ENCODE data around the gene NCKAP1.
"Not testable (repeated sequence)": the region's sequence is repeated elsewhere in the genome, so short reads cannot be mapped to it uniquely, and the experiment has no call there.

NCKAP1 gene

DNA sequence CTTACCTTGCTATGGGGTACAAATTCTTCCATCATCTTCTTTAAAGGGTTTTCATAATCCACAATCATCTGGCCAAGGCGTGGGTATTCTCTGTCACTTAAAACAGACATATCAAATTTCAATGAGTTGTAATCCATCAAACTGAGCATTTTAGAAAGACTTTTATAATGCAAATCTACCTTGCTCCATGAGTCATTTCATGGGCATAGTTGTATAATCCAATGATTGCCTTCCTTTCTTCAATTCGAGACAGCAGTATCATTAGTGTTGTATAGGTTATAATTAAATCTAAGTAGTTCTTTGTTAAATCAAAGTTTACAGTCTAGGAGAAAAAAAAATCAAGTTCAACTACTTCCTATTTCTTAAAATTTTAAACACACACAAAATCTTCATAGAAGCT, 36.3 kb downstream of the NCKAP1 start:
- no peak for DNase-seq

DNA sequence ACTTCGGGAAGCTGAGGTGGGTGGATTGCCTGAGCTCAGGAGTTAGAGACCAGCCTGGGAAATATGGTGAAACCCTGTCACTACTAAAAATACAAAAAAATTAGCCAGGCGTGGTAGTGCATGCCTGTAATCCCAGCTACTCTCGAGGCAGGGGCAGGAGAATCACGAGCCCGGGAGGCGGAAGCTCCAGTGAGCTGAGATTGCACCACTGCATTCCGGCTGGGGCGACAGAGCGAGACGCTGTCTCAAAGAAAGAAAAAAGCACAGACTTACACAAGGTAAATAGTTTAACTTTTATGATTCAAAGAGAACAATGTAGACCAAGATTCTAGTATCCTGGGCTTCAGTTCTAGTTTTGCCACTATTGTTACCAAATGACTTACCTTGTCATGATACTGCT, 37.4 kb downstream of the NCKAP1 start:
- no peak for DNase-seq

DNA sequence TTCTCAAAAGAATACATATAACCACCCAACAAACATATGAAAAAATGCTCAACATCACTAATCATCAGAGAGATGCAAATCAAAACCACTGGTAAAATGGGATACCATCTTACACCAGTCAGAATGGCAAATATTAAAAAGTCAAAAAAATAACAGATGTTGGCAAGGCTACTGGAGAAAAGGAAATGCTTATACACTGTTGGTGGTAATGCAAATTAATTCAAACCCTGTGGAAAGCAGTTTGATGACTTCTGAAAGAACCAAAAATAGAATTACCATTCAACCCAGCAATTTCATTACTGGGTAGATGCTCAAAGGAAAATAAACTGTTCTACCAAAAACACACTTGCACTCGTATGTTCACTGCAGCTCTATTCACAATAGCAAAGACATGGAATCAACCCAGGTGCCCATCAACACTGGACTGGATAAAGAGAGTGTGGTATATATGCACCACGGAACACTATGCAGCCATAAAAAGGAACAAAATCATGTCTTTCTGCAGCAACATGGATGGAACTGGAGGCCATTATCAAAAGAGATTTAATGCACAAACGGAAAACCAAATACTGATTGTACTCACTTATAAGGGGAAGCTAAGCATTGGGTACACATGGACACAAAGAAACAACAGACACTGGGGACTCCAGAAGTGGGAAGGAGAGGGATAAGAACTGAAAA, 38.8 kb downstream of the NCKAP1 start:
- no peak for DNase-seq

DNA sequence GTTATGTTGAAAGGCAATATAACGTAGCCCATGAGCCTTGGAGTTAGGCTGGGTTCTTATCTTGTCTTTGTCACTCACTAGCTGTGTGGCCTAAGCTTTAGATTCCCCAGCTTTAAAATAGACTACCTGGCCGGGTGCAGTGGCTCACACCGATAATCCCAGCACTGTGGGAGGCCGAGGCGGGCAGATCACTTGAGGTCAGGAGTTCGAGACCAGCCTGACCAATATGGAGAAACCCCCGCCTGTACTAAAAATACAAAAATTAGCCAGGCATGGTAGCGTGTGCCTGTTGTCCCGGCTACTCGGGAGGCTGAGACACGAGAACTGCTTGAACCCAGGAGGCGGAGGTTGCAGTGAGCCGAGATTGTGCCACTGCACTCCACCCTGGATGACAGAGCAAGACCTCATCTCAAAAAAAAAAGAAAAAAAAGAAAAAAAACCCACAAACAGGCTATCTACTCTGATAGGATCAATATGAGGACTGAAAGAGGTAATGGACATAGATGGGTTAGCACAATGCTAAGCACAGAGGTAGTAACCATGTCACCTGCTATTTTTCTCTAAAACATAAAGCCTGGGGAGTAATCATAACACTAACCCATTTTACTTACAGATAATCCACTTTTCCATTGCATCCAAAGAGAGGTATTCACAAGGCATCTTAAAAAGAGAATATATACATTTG, 43.9 kb downstream of the NCKAP1 start:
- no peak for DNase-seq

DNA sequence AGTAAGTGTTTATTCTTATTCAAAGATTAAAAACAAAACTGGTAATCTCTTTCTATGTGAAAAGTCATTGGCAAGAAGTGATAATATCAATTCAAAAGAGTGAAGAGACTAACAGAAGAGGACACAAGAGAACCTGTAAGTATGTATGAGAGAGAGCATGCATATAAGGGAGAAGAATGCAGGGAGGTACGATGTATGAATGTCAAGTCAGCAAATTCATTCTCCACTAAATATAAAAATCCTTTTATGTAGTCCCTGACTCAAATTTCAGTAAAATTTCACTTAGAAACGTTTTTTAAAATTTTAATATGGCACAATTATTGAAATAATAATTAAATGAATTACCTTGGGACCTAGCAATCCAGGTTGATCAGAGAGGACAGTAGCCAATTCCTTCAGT, 55.3 kb downstream of the NCKAP1 start:
- no peak for DNase-seq

DNA sequence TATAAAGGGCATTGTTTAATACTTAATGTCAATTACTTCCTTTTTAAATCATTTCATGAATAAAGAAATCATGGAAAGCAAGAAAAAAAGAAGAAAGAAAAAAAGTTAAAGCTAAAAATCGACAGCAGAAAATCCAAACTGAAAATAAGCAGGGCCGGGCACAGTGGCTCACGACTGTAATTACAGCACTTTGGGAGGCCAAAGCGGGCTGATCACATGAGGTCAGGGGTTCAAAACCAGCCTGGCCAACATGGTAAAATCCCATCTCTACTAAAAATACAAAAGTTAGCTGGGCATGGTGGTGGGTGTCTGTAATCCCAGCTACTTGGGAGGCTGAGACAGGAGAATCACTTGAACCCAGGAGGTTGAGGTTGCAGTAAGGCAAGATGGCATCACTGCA, 56.8 kb downstream of the NCKAP1 start:
- not testable (repeated sequence) for DNase-seq

DNA sequence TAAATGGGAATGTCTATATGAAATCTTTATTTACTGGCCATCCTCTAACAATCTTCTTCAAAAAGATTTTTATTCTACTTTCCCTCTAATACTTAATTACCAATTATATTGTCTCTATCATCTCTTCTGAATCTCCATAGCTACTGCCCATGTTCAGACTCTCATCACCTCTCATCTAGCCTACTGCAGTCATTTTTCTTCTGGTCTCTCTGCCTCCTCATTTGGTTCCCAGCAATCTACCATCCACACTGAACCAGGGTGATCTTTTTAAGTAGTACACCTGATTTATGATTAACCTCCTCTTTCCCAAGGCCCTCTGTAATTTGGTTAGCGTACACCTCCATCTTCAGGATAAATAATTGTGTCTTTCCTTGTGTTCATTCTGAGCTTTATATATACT, 57.6 kb downstream of the NCKAP1 start:
- DNase-seq, result no peak

DNA sequence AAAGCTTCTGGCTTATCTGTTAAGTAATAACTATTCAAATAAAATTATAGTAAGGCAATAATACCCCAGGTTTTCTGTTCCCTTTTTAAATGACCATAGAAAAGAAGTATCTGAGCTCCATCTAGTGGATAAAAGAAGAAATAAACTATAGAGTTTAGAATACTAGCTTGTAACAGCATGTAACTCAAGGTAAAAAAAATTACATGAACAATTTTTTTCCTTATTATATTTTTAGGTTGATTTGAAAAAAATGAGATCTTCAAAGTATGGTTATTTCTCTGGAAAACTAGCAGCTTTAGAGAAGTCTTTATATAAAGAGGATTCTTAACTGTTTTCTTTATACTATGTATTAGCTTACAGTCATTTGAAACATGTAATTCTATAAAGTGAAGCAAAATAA, 58.1 kb downstream of the NCKAP1 start:
- DNase-seq, result peak; percentile 50 to 61

DNA sequence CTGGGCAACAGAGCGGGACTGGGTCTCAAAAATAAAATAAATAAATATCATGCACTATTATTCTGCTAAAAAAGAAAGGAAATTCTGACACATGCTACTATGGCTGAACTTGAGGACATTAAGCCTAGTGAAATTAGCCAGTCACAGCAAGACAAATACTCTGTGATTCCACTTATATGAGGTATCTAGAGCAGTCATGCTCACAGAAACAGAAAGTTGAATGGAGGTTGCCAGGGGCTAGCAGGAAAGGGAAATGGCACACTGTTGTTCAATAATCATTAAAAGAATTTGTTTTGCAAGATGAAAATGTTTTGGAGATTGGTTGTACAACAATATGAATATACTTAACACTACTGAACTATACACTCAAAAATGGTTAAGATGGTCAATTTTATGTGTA, 60.8 kb downstream of the NCKAP1 start:
- DNase-seq, result no peak

DNA sequence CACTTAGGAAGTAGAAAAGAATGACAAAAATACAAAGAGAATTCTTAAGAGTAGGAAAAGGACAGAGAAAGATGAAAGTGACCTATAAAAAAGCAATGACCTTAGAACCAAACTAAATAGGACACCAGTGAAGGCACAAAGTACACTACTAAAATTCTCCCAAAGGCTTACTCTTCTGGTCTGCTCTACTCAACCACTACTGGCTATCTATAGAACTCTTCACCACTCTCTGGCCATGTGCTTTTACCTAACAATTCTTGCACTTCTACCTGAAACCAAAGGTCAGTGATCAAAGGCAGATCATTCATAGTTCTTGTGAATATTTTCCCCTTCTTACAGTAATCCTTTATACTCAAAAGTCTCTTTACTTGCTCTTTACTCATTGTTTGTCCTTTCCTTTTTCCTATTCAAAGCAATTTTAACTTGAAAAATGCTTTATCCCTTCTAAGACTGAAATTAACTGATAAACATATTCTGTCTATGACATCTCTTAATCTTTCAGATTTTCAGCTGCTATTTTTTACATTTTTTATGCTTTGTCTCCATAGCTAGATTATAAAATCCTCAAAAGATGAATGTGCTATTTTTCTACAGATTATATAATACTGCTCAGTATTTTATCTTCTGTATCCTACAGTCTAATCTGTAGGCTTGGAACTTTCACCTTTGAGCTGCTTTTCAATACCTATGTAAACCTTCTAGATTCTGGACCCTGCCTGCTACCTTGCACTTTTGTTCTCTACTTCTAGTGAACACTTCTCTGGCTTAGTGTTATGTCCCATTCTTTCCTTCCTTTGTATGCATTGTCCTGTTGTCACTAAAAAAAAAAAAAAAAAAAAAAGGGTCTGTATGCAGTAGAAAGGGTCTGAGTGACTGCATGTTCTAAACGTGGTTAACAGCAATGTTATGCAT, 64.6 kb downstream of the NCKAP1 start:
- no peak for DNase-seq

DNA sequence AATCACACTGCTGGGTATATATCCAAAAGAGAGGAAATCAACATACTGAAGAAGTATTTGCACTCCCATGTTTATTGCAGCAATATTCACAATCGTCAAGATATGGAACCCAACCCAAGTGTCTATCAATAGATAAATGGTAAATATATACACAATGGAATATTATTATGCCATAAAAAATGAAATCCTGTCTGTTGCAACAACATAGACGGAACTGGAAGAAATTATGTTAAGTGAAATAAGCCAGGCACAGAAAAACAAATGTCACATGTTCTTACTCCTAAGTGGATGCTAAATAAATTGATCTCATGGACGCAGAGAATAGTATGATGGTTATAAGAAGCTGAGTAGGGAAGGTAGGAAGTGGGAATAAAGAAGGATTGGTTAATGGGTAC, 65.7 kb downstream of the NCKAP1 start:
- no peak for DNase-seq

DNA sequence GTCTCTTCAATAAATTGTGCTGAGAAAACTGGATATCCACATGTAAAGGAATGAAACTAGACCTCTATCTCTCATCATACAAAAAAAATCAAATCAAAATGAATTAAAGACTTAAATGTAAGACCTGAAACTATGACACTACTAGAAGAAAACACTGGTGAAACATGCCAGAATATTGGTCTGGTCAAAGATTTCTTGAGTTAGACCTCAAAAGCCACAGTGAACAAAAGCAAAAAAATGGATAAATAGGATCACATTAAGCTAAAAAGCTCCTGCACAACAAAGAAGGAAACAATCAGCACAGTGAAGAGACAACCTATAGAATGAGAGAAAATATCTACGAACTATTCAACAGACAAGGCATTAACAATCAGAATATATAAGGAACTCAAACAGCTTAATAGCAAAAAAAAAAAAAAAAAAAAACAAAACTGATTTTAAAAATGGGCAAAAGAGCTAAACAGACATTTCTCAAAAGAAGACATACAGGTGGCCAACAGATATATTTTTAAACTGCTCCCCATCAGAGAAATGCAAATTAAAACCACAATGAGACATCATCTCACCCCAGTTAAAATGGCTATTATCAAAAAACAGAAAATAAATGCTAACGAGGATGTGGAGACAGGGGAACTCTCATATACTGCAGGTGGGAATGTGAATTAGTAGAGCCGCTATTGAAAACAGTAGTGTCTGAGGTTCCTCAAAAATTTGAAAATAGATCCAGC, 66.3 kb downstream of the NCKAP1 start:
- no peak for DNase-seq

DNA sequence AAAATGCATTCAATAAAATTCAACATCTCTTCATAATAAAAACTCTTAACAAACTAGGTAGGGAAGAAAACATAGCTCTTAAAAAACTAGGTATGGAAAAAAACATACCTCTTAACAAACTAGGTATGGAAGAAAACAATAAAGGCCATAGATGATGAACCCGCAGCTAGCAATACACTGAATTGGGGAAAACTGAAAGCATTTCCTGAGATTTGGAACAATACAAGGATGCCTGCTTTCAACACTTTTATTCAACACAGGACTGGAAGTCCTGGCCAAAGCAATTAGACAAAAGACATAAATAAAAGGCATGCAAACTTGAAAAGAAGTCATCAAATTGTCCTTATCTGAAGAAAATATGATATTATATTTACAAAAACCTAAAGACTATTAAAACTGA, 67.8 kb downstream of the NCKAP1 start:
- DNase-seq, result no peak

DNA sequence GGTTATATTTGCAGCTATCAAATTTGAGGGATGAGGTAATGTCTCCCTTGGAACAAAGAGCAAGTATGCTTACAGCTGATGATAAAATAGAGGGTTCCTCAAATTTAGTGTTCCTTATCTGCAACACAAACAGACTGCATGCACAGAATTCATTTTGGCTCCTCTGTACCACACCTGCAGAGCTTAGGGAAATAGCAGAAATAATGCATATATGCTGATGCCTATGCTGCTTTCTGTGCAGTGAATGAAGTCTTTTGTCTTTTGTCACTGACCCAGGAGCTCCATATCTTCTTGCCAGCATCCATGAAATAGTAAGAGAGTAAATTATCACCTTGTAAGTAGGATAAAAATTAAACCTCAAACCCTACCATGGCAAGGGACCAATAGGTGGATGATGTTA, 69.8 kb downstream of the NCKAP1 start:
- no peak for DNase-seq

DNA sequence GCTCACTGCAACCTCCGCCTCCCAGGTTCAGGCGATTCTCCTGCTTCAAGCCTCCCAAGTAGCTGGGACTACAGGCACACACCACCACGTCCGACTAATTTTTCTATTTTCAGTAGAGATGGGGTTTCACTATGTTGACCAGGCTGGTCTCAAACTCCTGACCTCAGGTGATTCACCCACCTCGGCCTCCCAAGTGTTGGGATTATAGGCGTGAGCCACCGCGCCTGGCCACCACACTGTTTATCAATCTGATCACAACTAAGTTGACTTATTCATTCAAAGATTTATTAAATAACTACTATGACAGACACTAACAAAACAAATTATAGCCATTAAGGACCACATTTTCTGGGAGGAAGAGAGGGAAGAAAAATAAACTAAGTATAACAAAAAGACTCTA, 71.9 kb downstream of the NCKAP1 start:
- not testable (repeated sequence) for DNase-seq

DNA sequence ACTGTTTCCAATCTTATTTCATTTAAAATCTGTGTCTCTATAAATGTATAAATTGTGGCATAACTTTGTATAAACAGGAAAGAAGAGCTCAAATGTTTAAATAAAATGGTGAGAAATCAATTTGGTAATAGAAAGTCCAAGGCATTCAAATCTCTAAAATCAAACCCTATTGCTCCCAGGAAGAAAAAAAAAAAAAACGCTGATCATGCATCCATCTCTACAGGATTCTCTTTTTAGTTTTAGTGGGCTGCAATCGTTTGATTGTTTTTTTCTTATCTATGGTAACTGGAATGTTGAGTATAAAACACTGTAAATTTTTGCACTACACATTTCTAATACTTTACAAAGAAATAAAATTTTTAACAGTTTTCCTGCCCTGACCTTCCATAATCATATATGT, 75.6 kb downstream of the NCKAP1 start:
- no peak for DNase-seq

DNA sequence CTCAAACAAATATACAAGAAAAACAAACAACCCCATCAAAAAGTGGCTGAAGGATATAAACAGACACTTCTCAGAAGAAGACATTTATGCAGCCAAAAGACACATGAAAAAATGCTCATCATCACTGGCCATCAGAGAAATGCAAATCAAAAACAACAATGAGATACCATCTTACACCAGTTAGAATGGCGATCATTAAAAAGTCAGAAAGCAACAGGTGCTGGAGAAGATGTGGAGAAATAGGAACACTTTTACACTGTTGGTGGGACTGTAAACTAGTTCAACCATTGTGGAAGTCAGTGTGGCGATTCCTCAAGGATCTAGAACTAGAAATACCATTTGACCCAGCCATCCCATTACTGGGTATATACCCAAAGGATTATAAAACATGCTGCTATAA, 77.4 kb downstream of the NCKAP1 start:
- not testable (repeated sequence) for DNase-seq

DNA sequence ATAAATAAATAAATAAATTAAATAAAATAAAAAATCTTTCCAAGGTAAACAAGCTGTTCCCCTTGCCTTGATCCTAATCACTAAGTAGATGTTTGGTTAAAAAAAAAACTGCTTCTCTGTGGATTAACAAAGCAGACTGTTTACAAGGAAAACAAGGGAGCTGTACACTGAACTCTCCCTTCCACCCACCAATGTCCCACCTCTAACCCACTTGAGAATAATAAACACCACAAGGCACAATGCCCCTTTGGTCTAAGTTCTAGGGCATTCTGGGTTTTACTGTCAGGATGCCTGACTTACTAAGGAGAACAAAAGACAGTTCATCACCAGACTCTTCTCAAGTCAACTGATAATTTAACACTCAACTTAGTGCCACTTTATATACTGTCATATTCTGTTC, 83.5 kb downstream of the NCKAP1 start:
- DNase-seq, result no peak

DNA sequence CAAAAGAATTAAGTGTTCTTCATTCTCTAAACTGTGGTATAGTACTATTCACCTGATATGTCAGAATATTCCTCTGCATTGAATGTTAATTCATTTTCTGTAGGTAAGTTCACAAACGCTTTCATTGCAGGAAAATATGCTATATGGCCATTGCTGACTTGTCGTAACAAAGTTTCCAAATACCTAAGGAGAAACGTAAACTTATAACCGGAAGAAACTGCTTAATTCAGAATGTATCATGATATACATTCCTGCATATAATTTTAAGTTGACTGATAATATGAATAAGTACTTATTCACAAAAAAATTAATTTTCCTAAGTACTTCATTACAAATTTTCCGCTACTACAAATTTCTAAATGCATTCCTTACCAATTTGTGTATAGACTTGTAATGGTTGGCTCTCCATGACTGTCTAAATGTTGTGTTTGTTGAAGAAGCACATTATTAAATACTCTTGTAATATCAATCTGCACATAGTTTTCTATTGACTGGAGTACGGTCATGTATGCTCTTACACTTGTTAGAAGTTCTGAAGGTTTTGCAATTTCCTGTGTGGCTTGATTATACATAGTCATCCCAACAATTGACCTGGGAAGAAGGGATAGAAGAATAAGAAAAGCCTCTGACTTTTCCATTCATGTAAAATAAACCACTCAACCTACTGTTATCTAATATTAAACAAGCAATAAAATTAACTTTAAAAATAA, 85.4 kb downstream of the NCKAP1 start:
- no peak for DNase-seq

DNA sequence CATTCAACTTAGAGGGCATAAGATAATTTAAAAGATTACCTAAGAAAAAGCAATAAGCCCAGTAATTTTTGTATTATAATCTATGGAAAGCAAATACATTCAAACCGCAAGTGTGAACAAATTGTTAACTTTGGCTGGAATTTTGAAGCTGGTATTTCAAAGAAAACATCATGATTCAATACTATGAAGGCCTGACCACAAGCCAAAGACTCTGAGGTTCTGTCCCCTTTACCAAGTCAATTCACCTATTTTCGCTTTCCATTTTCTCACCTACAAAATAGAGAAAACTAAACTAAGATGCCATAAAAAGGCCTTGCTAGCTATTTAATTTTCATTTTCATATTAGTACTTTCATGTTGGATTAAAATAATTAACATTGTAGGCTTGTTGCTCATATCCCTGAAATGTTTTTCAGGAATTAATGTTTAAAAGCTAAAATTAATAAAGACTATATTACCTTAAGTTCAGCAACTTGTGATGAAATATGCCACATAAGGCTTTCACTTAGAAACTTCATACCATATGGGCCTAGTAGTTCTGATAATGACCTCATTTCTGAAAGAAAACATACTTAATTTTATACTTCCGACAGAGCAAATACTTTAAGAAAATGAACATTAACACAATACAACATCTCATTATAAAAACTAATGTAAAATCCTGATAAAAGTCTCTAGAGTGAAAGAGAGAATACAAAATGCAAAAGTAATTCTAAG, 86.2 kb downstream of the NCKAP1 start:
- no peak for DNase-seq

DNA sequence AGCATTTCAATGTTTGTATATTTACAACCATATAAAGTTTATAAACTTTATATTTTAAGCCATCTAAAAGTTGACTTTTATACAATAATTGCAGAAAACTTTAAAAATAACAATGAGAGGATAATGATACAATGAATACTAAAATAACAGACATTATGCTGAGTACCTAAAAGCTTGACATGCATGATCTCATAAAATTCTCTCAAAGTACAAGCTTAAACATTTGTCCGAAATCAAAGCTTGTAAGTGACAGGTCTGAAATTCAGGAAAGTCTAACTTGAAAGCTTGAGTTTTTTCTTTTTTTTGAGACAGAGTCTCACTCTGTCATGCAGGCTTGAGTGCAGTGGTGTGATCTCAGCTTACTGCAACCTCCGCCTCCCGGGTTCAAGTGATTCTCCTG, 87.7 kb downstream of the NCKAP1 start:
- DNase-seq, result no peak
